GM19438 (cell line): Measurements from ENCODE around the gene FAM180A.
"Not testable (repeated sequence)": the region's sequence is repeated elsewhere in the genome, so short reads cannot be mapped to it uniquely, and the experiment has no call there.

Experiments
- ATAC-seq: cut with Tn5 transposase; IDR thresholded peaks from one replicate; pipeline ENCODE4 v1.9.1; 2021; ENCODE audit warnings: low read depth; ENCODE audit not compliant: unreplicated experiment

Gene FAM180A

GRCh38 chr7:135715055-135715522, 33.5 kb downstream of the FAM180A start:
- no peak for ATAC-seq

GRCh38 chr7:135714534-135715009, 34.0 kb downstream of the FAM180A start:
- ATAC-seq, result no peak

GRCh38 chr7:135713836-135714470, 34.7 kb downstream of the FAM180A start:
- no peak for ATAC-seq

- ATAC-seq, result no peak
Measured at GRCh38 chr7:135712796-135713195, 35.8 kb downstream of the FAM180A start.

GRCh38 chr7:135712182-135712782, 36.3 kb downstream of the FAM180A start:
- no peak for ATAC-seq

GRCh38 chr7:135711139-135711469, 37.5 kb downstream of the FAM180A start:
- ATAC-seq, result no peak

- ATAC-seq, result no peak
Measured at GRCh38 chr7:135710417-135711138, 38.0 kb downstream of the FAM180A start.

GRCh38 chr7:135709508-135709907, 39.1 kb downstream of the FAM180A start:
- ATAC-seq, result no peak

- ATAC-seq, result no peak
Measured at GRCh38 chr7:135708041-135708440, 40.6 kb downstream of the FAM180A start.

GRCh38 chr7:135707570-135707966, 41.0 kb downstream of the FAM180A start:
- no peak for ATAC-seq

- ATAC-seq, result no peak
Measured at GRCh38 chr7:135706858-135707569, 41.6 kb downstream of the FAM180A start.

- no peak for ATAC-seq
Measured at GRCh38 chr7:135706038-135706742, 42.4 kb downstream of the FAM180A start.

- no peak for ATAC-seq
Measured at GRCh38 chr7:135704698-135705097, 43.9 kb downstream of the FAM180A start.

- ATAC-seq, result no peak
Measured at GRCh38 chr7:135704074-135704473, 44.5 kb downstream of the FAM180A start.

GRCh38 chr7:135697276-135698049, 51.1 kb downstream of the FAM180A start:
- no peak for ATAC-seq

GRCh38 chr7:135693558-135693957, 55.1 kb downstream of the FAM180A start:
- ATAC-seq, result no peak

- ATAC-seq, result not testable (repeated sequence)
Measured at GRCh38 chr7:135692606-135693005, 56.0 kb downstream of the FAM180A start.

- ATAC-seq, result no peak
Measured at GRCh38 chr7:135692055-135692454, 56.6 kb downstream of the FAM180A start.

GRCh38 chr7:135690566-135690965, 58.0 kb downstream of the FAM180A start:
- ATAC-seq, result no peak

- ATAC-seq, result no peak
Measured at GRCh38 chr7:135687466-135687865, 61.1 kb downstream of the FAM180A start.
